PC-9 (cell line): ENCODE measurements around the gene IP6K2.

Source experiments
- EZH2 ChIP-seq: fragments of 200-600 bp; sonication (generic); IDR thresholded peaks from 2 replicates; pipeline ENCODE4 v1.8.0; 2017; ENCODE audit warnings: antibody characterized with exemption, low read depth
- TF ChIP-seq, protein P1 (sequence below): fragments of 200-600 bp; sonication (generic); conservative IDR thresholded peaks from 2 replicates; pipeline ENCODE4 v1.6.1; 2017; ENCODE audit warnings: mixed run types, antibody characterized with exemption, mild to moderate bottlenecking, moderate library complexity

GRCh38 chr3:48679411-48680391 is 37.3 kb downstream of the IP6K2 start:
- TF ChIP-seq, protein P1, sequence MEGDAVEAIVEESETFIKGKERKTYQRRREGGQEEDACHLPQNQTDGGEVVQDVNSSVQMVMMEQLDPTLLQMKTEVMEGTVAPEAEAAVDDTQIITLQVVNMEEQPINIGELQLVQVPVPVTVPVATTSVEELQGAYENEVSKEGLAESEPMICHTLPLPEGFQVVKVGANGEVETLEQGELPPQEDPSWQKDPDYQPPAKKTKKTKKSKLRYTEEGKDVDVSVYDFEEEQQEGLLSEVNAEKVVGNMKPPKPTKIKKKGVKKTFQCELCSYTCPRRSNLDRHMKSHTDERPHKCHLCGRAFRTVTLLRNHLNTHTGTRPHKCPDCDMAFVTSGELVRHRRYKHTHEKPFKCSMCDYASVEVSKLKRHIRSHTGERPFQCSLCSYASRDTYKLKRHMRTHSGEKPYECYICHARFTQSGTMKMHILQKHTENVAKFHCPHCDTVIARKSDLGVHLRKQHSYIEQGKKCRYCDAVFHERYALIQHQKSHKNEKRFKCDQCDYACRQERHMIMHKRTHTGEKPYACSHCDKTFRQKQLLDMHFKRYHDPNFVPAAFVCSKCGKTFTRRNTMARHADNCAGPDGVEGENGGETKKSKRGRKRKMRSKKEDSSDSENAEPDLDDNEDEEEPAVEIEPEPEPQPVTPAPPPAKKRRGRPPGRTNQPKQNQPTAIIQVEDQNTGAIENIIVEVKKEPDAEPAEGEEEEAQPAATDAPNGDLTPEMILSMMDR, result no peak
- no peak for TF ChIP-seq EZH2
